Suprapubic skin (tissue), 4 donors: ENCODE results near the gene KCNJ6. TPM values are rescaled to one million over a fixed set of nuclear protein-coding genes. Genes with fewer than 3 reads are reported as not detected.
"Not testable (repeated sequence)": the region's sequence is repeated elsewhere in the genome, so short reads cannot be mapped to it uniquely, and the experiment has no call there.

ENCODE experiments used
- DNase-seq, 2 donors: peaks; one replicate each; pipeline ENCODE4 v3.0.0-alpha.2; 2019; ENCODE audit warnings: low spot score in 2 of 2
- H3K27ac ChIP-seq: fragments of 200-600 bp; sonication (generic); one replicate; pipeline ENCODE4 v1.5.1; 2019
- H3K27me3 ChIP-seq: fragments of 200-600 bp; sonication (generic); one replicate; pipeline ENCODE4 v1.5.1; 2019
- H3K36me3 ChIP-seq: fragments of 200-600 bp; sonication (generic); one replicate; pipeline ENCODE4 v1.5.1; 2019
- H3K4me1 ChIP-seq: fragments of 200-600 bp; sonication (generic); one replicate; pipeline ENCODE4 v1.5.1; 2019
- H3K4me3 ChIP-seq: fragments of 200-600 bp; sonication (generic); one replicate; pipeline ENCODE4 v1.5.1; 2019; ENCODE audit warnings: mild to moderate bottlenecking
- H3K9me3 ChIP-seq: fragments of 200-600 bp; sonication (generic); one replicate; pipeline ENCODE4 v1.5.1; 2019
- CTCF ChIP-seq, 2 donors: fragments of 200-600 bp in 1 of 2; fragments of 450-650 bp in 1 of 2; sonication (generic) in 1 of 2; IDR thresholded peaks; one replicate each; pipeline ENCODE4 v1.5.1; 2016 to 2019; ENCODE audit warnings: antibody characterized with exemption in 2 of 2, mild to moderate bottlenecking in 1 of 2, moderate library complexity in 1 of 2
- EP300 ChIP-seq: sonication (generic); formaldehyde crosslinking; IDR thresholded peaks from one replicate; pipeline ENCODE4 v1.6.1; 2017; ENCODE audit warnings: antibody characterized with exemption
- POLR2A ChIP-seq, 2 donors: fragments of 450-650 bp; IDR thresholded peaks; one replicate each; pipeline ENCODE4 v1.6.1; 2017; ENCODE audit warnings: antibody characterized with exemption in 2 of 2, mild to moderate bottlenecking in 2 of 2, moderate library complexity in 2 of 2
- POLR2AphosphoS5 ChIP-seq, 3 donors: sonication (generic); formaldehyde crosslinking; IDR thresholded peaks; one replicate each; pipeline ENCODE4 v1.6.1; 2017; ENCODE audit warnings: antibody characterized with exemption in 3 of 3
- WGBS: methylation state at CpG from one replicate; pipeline ENCODE4 v1.1.5; 2018; 5-methylcytosine and 5-hydroxymethylcytosine counted together
- total RNA-seq, 4 donors: library from RNA; depleted of rRNA; stranded (reverse); fragments of >200 nt; gene quantifications; one replicate each; pipeline ENCODE4 v1.1.0, GENCODE V29; 2016

KCNJ6 gene
- total RNA-seq, 4 donors from 2014 or later = not detected

GRCh38 chr21:37645848-37646247 is 270.4 kb downstream of the KCNJ6 start:
- 51% methylated on average over 6 of the region's 6 CpGs for WGBS
- no peaks in the 10 kb centered on the region for H3K9me3 ChIP-seq
- peaks cover 41% of the 10 kb centered on the region for H3K27me3 ChIP-seq
- no peak for TF ChIP-seq CTCF (IDR thresholded peaks at IDR 0.05)
- no peak for TF ChIP-seq EP300
- TF ChIP-seq POLR2AphosphoS5 (IDR thresholded peaks at IDR 0.05) = no peak
- no peak for TF ChIP-seq POLR2A (IDR thresholded peaks at IDR 0.05)
- H3K4me3 ChIP-seq = no peak overlapping the region
- no peak overlapping the region for H3K27ac ChIP-seq
- H3K4me1 ChIP-seq = peaks cover 9% of the 10 kb centered on the region
- no peak for DNase-seq
- no peaks in the 10 kb centered on the region for H3K36me3 ChIP-seq

GRCh38 chr21:37644636-37645035 is 271.6 kb downstream of the KCNJ6 start:
- TF ChIP-seq POLR2A (IDR thresholded peaks at IDR 0.05) = no peak
- no peak for TF ChIP-seq POLR2AphosphoS5 (IDR thresholded peaks at IDR 0.05)
- no peak for TF ChIP-seq CTCF (IDR thresholded peaks at IDR 0.05)
- TF ChIP-seq EP300 = no peak
- H3K27me3 ChIP-seq = peaks cover 40% of the 10 kb centered on the region
- H3K4me1 ChIP-seq = peaks cover 9% of the 10 kb centered on the region
- H3K4me3 ChIP-seq = no peak overlapping the region
- no peak for DNase-seq
- 65% methylated on average over 8 of the region's 8 CpGs for WGBS
- no peaks in the 10 kb centered on the region for H3K36me3 ChIP-seq
- H3K9me3 ChIP-seq = no peaks in the 10 kb centered on the region
- H3K27ac ChIP-seq = no peak overlapping the region

GRCh38 chr21:37643862-37644261 is 272.4 kb downstream of the KCNJ6 start:
- DNase-seq, H3K4me1 ChIP-seq, H3K4me3 ChIP-seq: not testable (repeated sequence)

GRCh38 chr21:37642493-37642892 is 273.8 kb downstream of the KCNJ6 start:
- DNase-seq = no peak

More at GRCh38 chr21:37643862-37644261, 272.4 kb downstream of the KCNJ6 start:
- peaks cover 35% of the 10 kb centered on the region for H3K27me3 ChIP-seq
- H3K27ac ChIP-seq, H3K9me3 ChIP-seq, H3K36me3 ChIP-seq: not testable (repeated sequence)

GRCh38 chr21:37639756-37640155 is 276.5 kb downstream of the KCNJ6 start:
- WGBS = 78% methylated on average over 2 of the region's 2 CpGs
- Histone ChIP-seq H3K27ac (no peak overlapping the region), H3K27me3 (peaks cover 27% of the 10 kb centered on the region), H3K4me1 (no peaks in the 10 kb centered on the region), H3K36me3 (no peaks in the 10 kb centered on the region), H3K4me3 (no peak overlapping the region), H3K9me3 (no peaks in the 10 kb centered on the region)
- DNase-seq = no peak
- TF ChIP-seq CTCF (IDR thresholded peaks at IDR 0.05) (no peak), EP300 (no peak), POLR2A (IDR thresholded peaks at IDR 0.05) (no peak), POLR2AphosphoS5 (IDR thresholded peaks at IDR 0.05) (no peak)

More at GRCh38 chr21:37642493-37642892, 273.8 kb downstream of the KCNJ6 start:
- TF ChIP-seq EP300 = no peak
- TF ChIP-seq POLR2A (IDR thresholded peaks at IDR 0.05) = no peak
- TF ChIP-seq POLR2AphosphoS5 (IDR thresholded peaks at IDR 0.05) = no peak
- TF ChIP-seq CTCF (IDR thresholded peaks at IDR 0.05) = no peak
- H3K36me3 ChIP-seq = no peaks in the 10 kb centered on the region
- WGBS = 69% methylated on average over 3 of the region's 3 CpGs
- H3K4me3 ChIP-seq = no peak overlapping the region
- peaks cover 28% of the 10 kb centered on the region for H3K27me3 ChIP-seq
- H3K9me3 ChIP-seq = no peaks in the 10 kb centered on the region
- H3K27ac ChIP-seq = no peak overlapping the region
- peaks cover 7% of the 10 kb centered on the region for H3K4me1 ChIP-seq

GRCh38 chr21:37636152-37636860 is 280.0 kb downstream of the KCNJ6 start:
- 49% methylated on average over 8 of the region's 8 CpGs for WGBS
- H3K27me3 ChIP-seq = peaks cover 2% of the 10 kb centered on the region
- no peaks in the 10 kb centered on the region for H3K9me3 ChIP-seq
- DNase-seq = no peak
- no peak overlapping the region for H3K4me3 ChIP-seq
- TF ChIP-seq CTCF (IDR thresholded peaks at IDR 0.05) (no peak), EP300 (peak; percentile 29)
- no peak overlapping the region for H3K27ac ChIP-seq
- no peaks in the 10 kb centered on the region for H3K36me3 ChIP-seq
- peaks cover 5% of the 10 kb centered on the region for H3K4me1 ChIP-seq
